Transverse colon (tissue), 4 donors: ENCODE measurements around the gene SMIM5. TPM values are rescaled to one million over a fixed set of nuclear protein-coding genes. Genes with fewer than 3 reads are reported as not detected.

Experiments
- DNase-seq: peaks from one replicate; pipeline ENCODE4 v3.0.0-alpha.2; 2019
- H3K27ac ChIP-seq, 4 donors: fragments of 200-600 bp; sonication (generic); 2 replicates each; pipeline ENCODE4 v1.5.1; 2016 to 2018; ENCODE audit warnings: inconsistent platforms in 4 of 4
- H3K27me3 ChIP-seq: fragments of 200-600 bp; sonication (generic); 2 replicates; pipeline ENCODE4 v1.5.1; 2017; ENCODE audit warnings: inconsistent platforms
- H3K36me3 ChIP-seq, 4 donors: fragments of 200-600 bp; sonication (generic); 2 replicates each; pipeline ENCODE4 v1.5.1; 2017 to 2019; ENCODE audit warnings: inconsistent platforms in 4 of 4
- H3K4me1 ChIP-seq, 4 donors: fragments of 200-600 bp; sonication (generic); 2 replicates each; pipeline ENCODE4 v1.5.1; 2017 to 2020; ENCODE audit warnings: inconsistent platforms in 4 of 4
- H3K4me3 ChIP-seq, 4 donors: fragments of 200-600 bp; sonication (generic); 1 replicate in 1 of 4; 2 replicates in 3 of 4; pipeline versions ENCODE4 v1.5.1 to v1.6.1; 2017 to 2019; ENCODE audit warnings: inconsistent platforms in 4 of 4
- H3K9me3 ChIP-seq, 2 donors: fragments of 200-600 bp; sonication (generic); 2 replicates each; pipeline ENCODE4 v1.5.1; 2017 to 2019; ENCODE audit warnings: inconsistent platforms in 2 of 2
- CTCF ChIP-seq, 5 experiments: fragments of 200-600 bp in 3 of 5; fragments of 450-650 bp in 2 of 5; sonication (generic) in 3 of 5; IDR thresholded peaks; 1 replicate in 2 of 5; 2 replicates in 3 of 5; pipeline ENCODE4 v1.5.1; 2016 to 2017; ENCODE audit warnings: antibody characterized with exemption in 5 of 5, inconsistent platforms in 3 of 5, mild to moderate bottlenecking in 2 of 5, moderate library complexity in 1 of 5
- EP300 ChIP-seq: sonication (generic); formaldehyde crosslinking; IDR thresholded peaks from one replicate; pipeline ENCODE4 v1.6.1; 2017; ENCODE audit warnings: antibody characterized with exemption, low read depth
- POLR2A ChIP-seq: fragments of 450-650 bp; IDR thresholded peaks from one replicate; pipeline ENCODE4 v1.6.1; 2016; ENCODE audit warnings: antibody characterized with exemption, mild to moderate bottlenecking, moderate library complexity
- POLR2AphosphoS5 ChIP-seq, 3 donors: sonication (generic); formaldehyde crosslinking; IDR thresholded peaks; one replicate each; pipeline ENCODE4 v1.6.1; 2016; ENCODE audit warnings: antibody characterized with exemption in 3 of 3
- WGBS, 2 donors: methylation state at CpG; one replicate each; pipeline ENCODE4 v1.1.5; 2018; ENCODE audit warnings: low coverage in 1 of 2; 5-methylcytosine and 5-hydroxymethylcytosine counted together
- in situ Hi-C, 4 donors: fragments of 200-750 bp; cut with MboI; loops; one replicate each; pipeline versions ENCODE4 v1.15.0 to v1.15.1; 2017; ENCODE audit warnings: low sequenced_read_pairs in 3 of 4, low pct_ligation_motif_present in 1 of 4, low pct_unique_long_range_greater_than_20kb in 1 of 4
- intact Hi-C: fragments of 100-400 bp; cut with DNase I; formaldehyde crosslinking; loops from one replicate; pipeline ENCODE4 v1.15.1; 2023; ENCODE audit warnings: low total_unique reads
- total RNA-seq, 4 donors: library from RNA; depleted of rRNA; stranded (reverse); fragments of >200 nt; gene quantifications; one replicate each; pipeline ENCODE4 v1.1.0, GENCODE V29; 2016

The SMIM5 gene
- total RNA-seq, 4 donors from 2014 or later, result 31.3 to 71.4 (median 50.0) TPM; not detected in 1

GRCh38 chr17:75626496-75627038, 6.7 kb upstream of the SMIM5 start:
- no peaks in the 10 kb centered on the region for H3K27me3 ChIP-seq
- H3K27ac ChIP-seq, result no peak overlapping the region
- no peaks in the 10 kb centered on the region for H3K9me3 ChIP-seq
- 81% methylated on average over 11 of the region's 11 CpGs; no CpG with 5 or more reads in 1 of the 2 donors for WGBS, 2 donors
- H3K4me3 ChIP-seq, result no peak overlapping the region
- DNase-seq, result no peak
- H3K36me3 ChIP-seq, result peaks cover 0 to 5% (median 2%) of the 10 kb centered on the region in 4 donors
- in situ Hi-C loops (no loop called here), intact Hi-C loops (no loop called here)
- no peaks in the 10 kb centered on the region for H3K4me1 ChIP-seq
- TF ChIP-seq POLR2A, result no peak
- no peak for TF ChIP-seq EP300
- no peak for TF ChIP-seq POLR2AphosphoS5 (IDR thresholded peaks at IDR 0.05)
- no peak for TF ChIP-seq CTCF (IDR thresholded peaks at IDR 0.05)

GRCh38 chr17:75627094-75627493, 6.1 kb upstream of the SMIM5 start:
- Histone ChIP-seq H3K4me3 (no peak overlapping the region), H3K27ac (no peak overlapping the region), H3K27me3 (no peaks in the 10 kb centered on the region), H3K9me3 (no peaks in the 10 kb centered on the region), H3K4me1 (no peaks in the 10 kb centered on the region), H3K36me3 (peaks cover 0 to 5% (median 2%) of the 10 kb centered on the region in 4 donors)
- TF ChIP-seq CTCF (IDR thresholded peaks at IDR 0.05) (no peak), EP300 (no peak), POLR2AphosphoS5 (IDR thresholded peaks at IDR 0.05) (no peak), POLR2A (no peak)
- 80 to 92% methylated on average over 1 to 10 of the region's 10 CpGs for WGBS, 2 donors
- in situ Hi-C loops, result no loop called here
- intact Hi-C loops, result no loop called here
- DNase-seq, result no peak

- DNase-seq, result no peak
- H3K36me3 ChIP-seq, result peaks cover 0 to 5% (median 2%) of the 10 kb centered on the region in 4 donors
- intact Hi-C loops, result no loop called here
- no peaks in the 10 kb centered on the region for H3K27me3 ChIP-seq
- H3K27ac ChIP-seq, result no peak overlapping the region
- peaks cover 4 to 10% (median 9%) of the 10 kb centered on the region in 4 donors for H3K4me1 ChIP-seq
- in situ Hi-C loops, result no loop called here
- TF ChIP-seq EP300, result no peak
- peak in 1 of 3 donors; percentile 24 for TF ChIP-seq POLR2AphosphoS5 (IDR thresholded peaks at IDR 0.05)
- WGBS, 2 donors, result 74% methylated on average over 6 of the region's 6 CpGs; no CpG with 5 or more reads in 1 of the 2 donors
- H3K4me3 ChIP-seq, result no peak overlapping the region
- H3K9me3 ChIP-seq, result no peaks in the 10 kb centered on the region
These were observed 4.8 kb upstream of the SMIM5 start for GRCh38 chr17:75628425-75628824.

- intact Hi-C loops, result no loop called here
These were observed 4.1 kb upstream of the SMIM5 start for GRCh38 chr17:75629157-75629556.

More at GRCh38 chr17:75629157-75629556, 4.1 kb upstream of the SMIM5 start:
- H3K4me1 ChIP-seq, result peaks cover 9 to 17% (median 16%) of the 10 kb centered on the region in 4 donors
- no peaks in the 10 kb centered on the region for H3K27me3 ChIP-seq
- H3K9me3 ChIP-seq, result no peaks in the 10 kb centered on the region
- no peak for DNase-seq
- H3K4me3 ChIP-seq, result no peak overlapping the region
- WGBS, 2 donors, result 87% methylated on average over 14 of the region's 14 CpGs; no CpG with 5 or more reads in 1 of the 2 donors
- in situ Hi-C loops, result no loop called here
- no peak for TF ChIP-seq CTCF (IDR thresholded peaks at IDR 0.05)
- TF ChIP-seq POLR2AphosphoS5 (IDR thresholded peaks at IDR 0.05), result no peak
- no peak for TF ChIP-seq EP300
- TF ChIP-seq POLR2A, result no peak
- peaks cover 0 to 5% (median 2%) of the 10 kb centered on the region in 4 donors for H3K36me3 ChIP-seq
- no peak overlapping the region for H3K27ac ChIP-seq
